ENCODE results near the gene TASP1.
"Not testable (repeated sequence)": the region's sequence is repeated elsewhere in the genome, so short reads cannot be mapped to it uniquely, and the experiment has no call there.

Gene TASP1

GRCh38 chr20:13396022-13396421, 242.7 kb downstream of the TASP1 start:
- no peak for DNase-seq

GRCh38 chr20:13395232-13395631, 243.5 kb downstream of the TASP1 start:
- DNase-seq: no peak

- no peak for DNase-seq
Observed at GRCh38 chr20:13392391-13392790, 246.3 kb downstream of the TASP1 start.

GRCh38 chr20:13389115-13389514, 249.6 kb downstream of the TASP1 start:
- DNase-seq: no peak

GRCh38 chr20:13384132-13384531, 254.6 kb downstream of the TASP1 start:
- no peak for DNase-seq

GRCh38 chr20:13382786-13383185, 255.9 kb downstream of the TASP1 start:
- no peak for DNase-seq

GRCh38 chr20:13380497-13381229, 258.1 kb downstream of the TASP1 start:
- DNase-seq: not testable (repeated sequence)

- DNase-seq: no peak
Observed at GRCh38 chr20:13373400-13373799, 265.3 kb downstream of the TASP1 start.

GRCh38 chr20:13364278-13365170, 274.2 kb downstream of the TASP1 start:
- DNase-seq: no peak

GRCh38 chr20:13363473-13363872, 275.3 kb downstream of the TASP1 start:
- DNase-seq: no peak

- not testable (repeated sequence) for DNase-seq
Observed at GRCh38 chr20:13362165-13362564, 276.6 kb downstream of the TASP1 start.

- not testable (repeated sequence) for DNase-seq
Observed at GRCh38 chr20:13358936-13359335, 279.8 kb downstream of the TASP1 start.

- not testable (repeated sequence) for DNase-seq
Observed at GRCh38 chr20:13357782-13358181, 280.9 kb downstream of the TASP1 start.

- no peak for DNase-seq
Observed at GRCh38 chr20:13356591-13356990, 282.1 kb downstream of the TASP1 start.

- no peak for DNase-seq
Observed at GRCh38 chr20:13355941-13356486, 282.7 kb downstream of the TASP1 start.

GRCh38 chr20:13355411-13355810, 283.3 kb downstream of the TASP1 start:
- no peak for DNase-seq

- DNase-seq: no peak
Observed at GRCh38 chr20:13353261-13353945, 285.3 kb downstream of the TASP1 start.

GRCh38 chr20:13349235-13349604, 289.5 kb downstream of the TASP1 start:
- no peak for DNase-seq

- no peak for DNase-seq
Observed at GRCh38 chr20:13348311-13349234, 290.2 kb downstream of the TASP1 start.

- no peak for DNase-seq
Observed at GRCh38 chr20:13344671-13345070, 294.1 kb downstream of the TASP1 start.

GRCh38 chr20:13342469-13343242, 296.1 kb downstream of the TASP1 start:
- DNase-seq: no peak
